ENCODE measurements around the gene SUMO3.

- no peak for TF ChIP-seq HDAC6 (IDR thresholded peaks at IDR 0.05; ENCODE audit: low read depth, low read length)
- no peak for TF ChIP-seq CTCF (IDR thresholded peaks at IDR 0.05; ENCODE audit: control extremely low read depth in 1 of 3, insufficient read depth in 1 of 3, low read depth in 1 of 3, low read length in 3 of 3)
- TF ChIP-seq SP1 (IDR thresholded peaks at IDR 0.05; ENCODE audit: low read depth, low read length), result no peak
- no peak for TF ChIP-seq RFX5 (IDR thresholded peaks at IDR 0.05; ENCODE audit: borderline replicate concordance, low read depth, low read length)
- no peak for TF ChIP-seq EZH2 (IDR thresholded peaks at IDR 0.05; ENCODE audit: low read depth, low read length, severe bottlenecking)
- no peak for TF ChIP-seq EP300 (IDR thresholded peaks at IDR 0.05; ENCODE audit: borderline replicate concordance in 1 of 2, low read depth in 2 of 2, low read length in 2 of 2)
- TF ChIP-seq BACH1 (IDR thresholded peaks at IDR 0.05; ENCODE audit: low read length), result no peak
- TF ChIP-seq JUND (IDR thresholded peaks at IDR 0.05; ENCODE audit: low read length), result no peak
- TF ChIP-seq CEBPB (IDR thresholded peaks at IDR 0.05; ENCODE audit: low read depth, low read length), result no peak
- TF ChIP-seq HDAC2 (IDR thresholded peaks at IDR 0.05; ENCODE audit: borderline replicate concordance in 1 of 2, low read depth in 2 of 2, low read length in 2 of 2), result no peak
- TF ChIP-seq POLR2A (IDR thresholded peaks at IDR 0.05; ENCODE audit: control extremely low read depth in 1 of 2, low read depth in 2 of 2, low read length in 2 of 2), result no peak
- TF ChIP-seq YY1 (IDR thresholded peaks at IDR 0.05; ENCODE audit: low read depth, low read length), result no peak
- TF ChIP-seq TAF1 (IDR thresholded peaks at IDR 0.05; ENCODE audit: low read depth, low read length), result no peak
- no peak for TF ChIP-seq POLR2AphosphoS5 (IDR thresholded peaks at IDR 0.05; ENCODE audit: low read depth, low read length)
Observed at GRCh38 chr21:44850208-44850800, 32.4 kb upstream of the SUMO3 start.
